DND-41 (cell line): Measurements from ENCODE around the gene FAM240A.

Source experiments
- EZH2 ChIP-seq: IDR thresholded peaks from 3 replicates; pipeline ENCODE4 v1.6.1; 2012; ENCODE audit warnings: borderline replicate concordance, low read depth, mild to moderate bottlenecking, moderate library complexity, low read length, inconsistent platforms; ENCODE audit not compliant: severe bottlenecking
- TF ChIP-seq, protein P1 (sequence below): IDR thresholded peaks from 2 replicates; pipeline ENCODE4 v1.5.1; 2012; ENCODE audit warnings: borderline replicate concordance, low read length, moderate library complexity, mild to moderate bottlenecking; ENCODE audit not compliant: poor library complexity, severe bottlenecking; ENCODE audit errors: extremely low read depth

GRCh38 chr3:46584598-46585467 is 27.5 kb upstream of the FAM240A start:
- TF ChIP-seq, protein P1, sequence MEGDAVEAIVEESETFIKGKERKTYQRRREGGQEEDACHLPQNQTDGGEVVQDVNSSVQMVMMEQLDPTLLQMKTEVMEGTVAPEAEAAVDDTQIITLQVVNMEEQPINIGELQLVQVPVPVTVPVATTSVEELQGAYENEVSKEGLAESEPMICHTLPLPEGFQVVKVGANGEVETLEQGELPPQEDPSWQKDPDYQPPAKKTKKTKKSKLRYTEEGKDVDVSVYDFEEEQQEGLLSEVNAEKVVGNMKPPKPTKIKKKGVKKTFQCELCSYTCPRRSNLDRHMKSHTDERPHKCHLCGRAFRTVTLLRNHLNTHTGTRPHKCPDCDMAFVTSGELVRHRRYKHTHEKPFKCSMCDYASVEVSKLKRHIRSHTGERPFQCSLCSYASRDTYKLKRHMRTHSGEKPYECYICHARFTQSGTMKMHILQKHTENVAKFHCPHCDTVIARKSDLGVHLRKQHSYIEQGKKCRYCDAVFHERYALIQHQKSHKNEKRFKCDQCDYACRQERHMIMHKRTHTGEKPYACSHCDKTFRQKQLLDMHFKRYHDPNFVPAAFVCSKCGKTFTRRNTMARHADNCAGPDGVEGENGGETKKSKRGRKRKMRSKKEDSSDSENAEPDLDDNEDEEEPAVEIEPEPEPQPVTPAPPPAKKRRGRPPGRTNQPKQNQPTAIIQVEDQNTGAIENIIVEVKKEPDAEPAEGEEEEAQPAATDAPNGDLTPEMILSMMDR, result no peak
- no peak for TF ChIP-seq EZH2
